Hematopoietic multipotent progenitor cell treated with erythropoietin and hydrocortisone succinate and interleukin-3 and kit ligand, for 15 days (in vitro differentiated cells): ENCODE results near the gene SELENON.
A peak's percentile ranks its signal among the peaks of the same experiment; 100 is the strongest.

Experiments used
- DNase-seq: peaks from one replicate; pipeline ENCODE4 v3.0.0-alpha.2; 2015; ENCODE audit warnings: low spot score

Gene SELENON

DNA sequence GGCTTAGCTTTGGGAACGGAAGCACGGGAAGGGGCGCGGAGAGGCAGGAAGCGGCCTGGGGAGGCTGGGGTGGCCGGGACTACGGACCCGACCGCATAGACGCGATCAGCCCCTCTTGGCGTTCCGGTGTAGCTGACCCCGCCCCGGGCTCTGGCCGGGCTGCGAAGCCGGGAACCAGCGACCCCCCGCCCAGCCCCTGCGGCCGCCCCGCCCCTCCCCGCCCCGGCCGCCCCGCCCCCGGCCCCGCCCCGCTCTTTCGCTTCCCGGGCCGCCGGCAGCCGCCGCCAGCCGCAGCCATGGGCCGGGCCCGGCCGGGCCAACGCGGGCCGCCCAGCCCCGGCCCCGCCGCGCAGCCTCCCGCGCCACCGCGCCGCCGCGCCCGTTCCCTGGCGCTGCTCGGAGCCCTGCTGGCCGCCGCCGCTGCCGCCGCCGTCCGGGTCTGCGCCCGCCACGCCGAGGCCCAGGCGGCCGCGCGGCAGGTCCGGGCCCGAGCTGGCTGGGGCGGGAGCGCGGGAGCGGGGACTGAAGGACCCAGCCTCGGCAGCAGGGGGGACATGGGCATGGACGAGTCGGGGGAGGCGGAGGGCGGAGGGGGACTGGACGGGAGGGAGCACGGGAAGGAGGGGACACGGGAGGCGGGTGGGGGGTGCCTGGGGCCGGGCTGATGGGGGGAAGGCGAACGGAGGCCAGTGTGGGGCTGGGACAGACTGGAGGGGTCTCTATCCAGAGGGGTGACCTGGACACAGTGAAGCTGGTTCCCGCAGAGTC is at the start of gene SELENON:
SELENON (plus strand) TSS at position 259 of the 768 bp plus-strand sequence; CDS start at position 297, 38 bp downstream.
- peak; percentile 16 for DNase-seq

DNA sequence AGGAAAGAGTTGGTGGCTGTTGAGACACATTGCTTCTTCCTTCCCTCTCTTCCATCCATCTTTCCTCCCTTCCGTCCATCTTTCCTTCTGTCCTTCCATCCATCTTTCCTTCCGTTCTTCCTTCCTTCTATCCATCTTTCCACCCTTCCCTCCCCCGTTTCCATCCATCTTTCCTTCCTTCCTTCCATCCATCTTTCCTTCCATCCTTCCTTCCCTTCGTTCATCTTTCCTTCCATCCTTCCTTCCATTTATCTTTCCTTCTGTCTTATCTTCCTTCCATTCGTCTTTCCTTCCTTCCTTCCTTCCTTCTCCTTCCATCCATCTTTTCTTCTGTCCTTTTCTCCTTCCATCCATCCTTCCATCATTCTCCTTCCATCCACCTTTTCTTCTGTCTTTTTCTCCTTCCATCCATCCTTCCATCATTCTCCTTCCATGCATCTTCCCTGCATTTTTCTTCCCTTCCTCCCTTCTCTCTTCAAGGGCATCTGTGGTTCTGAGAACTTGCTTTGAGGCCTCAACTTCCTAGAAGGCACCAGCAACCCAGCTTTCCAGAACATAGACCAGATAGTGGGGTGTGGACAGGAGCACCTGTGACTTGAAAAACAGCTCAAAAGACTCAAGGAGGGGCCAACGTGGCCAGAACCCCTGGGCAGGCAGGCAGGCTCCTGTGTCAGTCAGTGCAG is 48.9 kb upstream of the SELENON start:
- no peak for DNase-seq

DNA sequence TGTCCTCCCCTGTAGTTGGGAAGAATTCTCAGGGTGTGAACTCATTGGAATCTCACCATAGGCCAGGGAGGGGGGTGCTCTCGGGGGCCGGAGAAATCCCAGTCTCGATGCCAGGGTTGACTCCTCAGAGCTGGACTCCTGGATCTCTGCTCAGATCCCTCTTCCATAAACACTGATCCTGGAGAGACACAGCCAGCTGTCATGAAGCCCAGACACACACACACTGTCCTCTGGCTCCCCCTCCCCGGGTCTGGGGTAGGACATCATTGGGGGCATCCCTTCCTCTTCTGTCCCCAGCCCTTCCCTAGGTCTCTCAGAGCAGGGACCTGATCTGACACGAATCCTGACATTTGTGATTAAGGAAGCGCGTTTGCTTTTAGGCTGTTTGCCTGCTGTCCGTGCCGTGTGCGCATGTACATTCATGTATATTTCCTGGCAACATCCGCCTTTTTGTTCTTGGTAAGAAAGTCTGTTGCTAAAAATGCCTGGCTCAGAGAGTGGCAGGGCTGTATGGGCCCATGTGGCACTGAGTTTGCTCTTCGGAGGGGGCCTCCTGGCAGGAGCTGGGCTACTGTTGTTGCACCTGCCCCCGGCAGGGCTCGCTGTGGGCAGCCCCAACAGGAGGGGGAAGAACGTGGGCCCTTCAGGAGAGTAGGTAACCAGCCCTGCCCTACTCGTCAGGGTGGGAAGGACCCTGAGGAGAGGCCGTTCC is 45.4 kb upstream of the SELENON start:
- no peak for DNase-seq

GRCh38 chr1:25755475-25756125 is 44.4 kb upstream of the SELENON start:
- DNase-seq = no peak

DNA sequence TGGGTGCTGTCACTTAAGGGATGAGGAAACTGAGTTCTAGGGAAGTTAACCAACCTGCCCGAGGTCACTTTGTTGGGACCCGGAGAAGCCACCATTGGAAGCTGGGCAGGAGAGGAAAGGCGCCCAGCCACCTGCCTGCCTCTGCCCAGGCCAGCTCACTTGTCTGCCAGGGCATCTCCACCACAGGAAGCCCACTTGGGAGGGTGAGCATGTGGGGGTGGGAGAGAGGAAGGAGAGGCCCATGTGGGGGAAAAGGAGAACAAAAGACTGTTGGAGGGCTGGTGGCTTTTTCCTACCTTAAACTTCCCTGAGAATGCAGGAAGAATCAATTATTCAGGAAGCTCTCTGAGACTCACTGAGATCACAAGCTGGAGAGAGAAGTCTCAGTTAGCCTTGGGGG is 43.8 kb upstream of the SELENON start:
- DNase-seq = no peak

DNA sequence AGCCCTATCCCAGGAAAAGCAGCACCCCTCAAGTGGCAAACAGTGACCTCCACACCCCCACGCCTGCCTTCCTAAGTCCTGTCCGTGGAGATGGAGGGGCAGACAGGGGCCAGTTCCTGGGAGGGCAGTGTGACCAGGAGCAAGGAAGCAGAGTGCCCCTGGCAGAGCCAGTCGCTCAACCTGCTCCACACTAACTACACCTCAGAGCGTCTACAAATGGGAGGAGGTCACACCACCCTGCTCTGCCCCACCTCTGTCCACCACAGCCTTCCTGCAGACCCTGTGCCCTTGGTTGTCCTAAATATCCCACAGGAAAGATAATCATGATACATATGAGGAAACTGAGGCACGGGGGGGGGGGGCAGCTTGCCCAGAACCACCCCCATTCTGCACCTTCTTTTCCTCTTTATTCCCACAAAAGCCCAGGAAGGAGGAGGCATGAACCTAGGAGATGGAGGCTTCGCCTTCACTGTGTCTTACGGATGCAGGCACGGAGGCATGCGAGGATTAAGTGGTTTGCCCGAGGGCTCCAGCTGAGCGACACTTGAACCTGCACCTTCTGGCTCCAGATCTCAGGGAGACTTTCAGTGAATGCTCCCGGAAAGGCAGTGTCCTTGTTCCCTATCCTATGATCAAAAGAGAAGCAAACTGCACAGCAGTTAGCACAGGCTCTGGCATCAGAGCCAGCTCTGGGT is 42.7 kb upstream of the SELENON start:
- no peak for DNase-seq

GRCh38 chr1:25757846-25758185 is 42.2 kb upstream of the SELENON start:
- no peak for DNase-seq

DNA sequence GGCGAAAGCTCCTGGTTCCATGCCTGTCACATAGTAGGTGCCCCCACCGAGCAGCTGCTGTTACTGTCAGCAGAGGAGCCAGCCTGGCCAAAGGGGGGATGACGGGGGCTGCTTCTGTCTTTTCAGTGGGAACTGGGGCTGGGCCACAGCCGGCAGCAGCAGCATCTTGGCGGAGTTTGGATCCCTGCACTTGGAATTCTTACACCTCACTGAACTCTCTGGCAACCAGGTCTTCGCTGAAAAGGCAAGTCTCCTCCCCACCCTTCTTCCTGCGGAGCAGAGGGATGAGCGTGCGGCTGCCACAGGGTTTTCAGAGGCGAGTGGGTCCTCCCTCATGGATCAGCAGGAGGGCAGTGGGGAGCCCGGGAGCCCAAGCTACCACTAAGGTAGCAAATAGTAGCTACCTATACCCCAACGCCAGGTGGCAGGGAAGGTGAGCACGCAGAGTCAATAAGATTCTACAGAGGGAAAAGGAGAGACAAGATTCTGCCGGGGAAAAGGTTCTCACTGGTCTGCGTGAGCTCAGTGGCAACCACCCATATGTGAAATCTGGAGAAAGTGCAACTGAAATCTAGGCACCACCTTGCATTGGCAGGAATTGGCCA is 41.4 kb upstream of the SELENON start:
- DNase-seq = no peak

GRCh38 chr1:25760122-25760719 is 39.8 kb upstream of the SELENON start:
- DNase-seq = no peak

- peak; percentile 11 for DNase-seq
Measured at GRCh38 chr1:25760871-25761270, 39.1 kb upstream of the SELENON start.

GRCh38 chr1:25763493-25763892 is 36.5 kb upstream of the SELENON start:
- DNase-seq = no peak

- DNase-seq = no peak
Measured at GRCh38 chr1:25765136-25765922, 34.7 kb upstream of the SELENON start.

DNA sequence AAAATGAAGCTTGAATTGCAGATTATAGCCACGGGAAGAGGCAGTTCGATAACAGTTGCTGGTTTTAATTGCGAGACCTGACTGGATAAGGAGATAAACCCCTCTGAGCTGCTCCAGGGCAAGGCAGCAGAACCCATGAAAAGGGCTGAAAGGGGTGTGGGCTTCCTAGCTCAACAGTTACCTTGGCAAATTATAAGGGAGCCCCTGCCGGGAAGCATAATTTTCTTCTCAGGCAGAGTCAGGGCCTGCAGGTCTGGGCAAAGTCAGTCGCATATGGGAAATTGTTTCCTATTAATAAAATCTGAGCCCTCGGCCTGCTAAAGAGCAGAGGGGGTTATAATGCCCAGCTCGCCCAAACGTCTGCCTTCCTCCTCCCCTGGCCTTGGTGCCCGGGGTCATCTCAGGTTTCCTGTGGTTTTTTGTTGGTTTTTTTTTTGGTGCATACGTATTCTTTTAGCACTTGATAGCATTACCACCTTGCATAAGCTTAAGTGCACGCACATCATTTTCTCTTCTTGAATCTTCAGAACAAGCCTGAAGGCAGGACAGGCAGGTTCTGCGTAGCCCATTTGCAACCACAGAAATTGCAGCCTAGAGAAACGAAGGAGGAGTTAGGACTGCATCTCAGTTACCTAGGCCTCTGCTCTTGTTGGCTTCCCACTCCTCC is 33.9 kb upstream of the SELENON start:
- DNase-seq = no peak

- DNase-seq = no peak
Measured at GRCh38 chr1:25766721-25767436, 33.1 kb upstream of the SELENON start.

GRCh38 chr1:25767437-25767770 is 32.6 kb upstream of the SELENON start:
- DNase-seq = no peak

DNA sequence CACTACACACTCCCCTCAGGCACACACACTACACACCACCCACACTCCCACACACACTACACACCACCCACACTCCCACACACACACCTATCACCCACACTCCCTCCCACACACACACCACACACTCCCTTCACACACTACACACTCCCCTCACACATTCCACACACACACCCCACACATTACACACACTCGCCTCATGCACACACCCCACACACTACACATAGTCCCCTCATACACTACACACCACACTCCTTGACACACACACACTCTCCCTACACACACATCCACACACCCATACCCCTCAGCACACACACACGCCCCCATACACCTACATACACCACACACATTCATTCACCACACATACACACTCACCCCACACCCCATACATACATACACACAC is 31.0 kb upstream of the SELENON start:
- DNase-seq = no peak

- DNase-seq = no peak
Measured at GRCh38 chr1:25769625-25770383, 30.2 kb upstream of the SELENON start.

DNA sequence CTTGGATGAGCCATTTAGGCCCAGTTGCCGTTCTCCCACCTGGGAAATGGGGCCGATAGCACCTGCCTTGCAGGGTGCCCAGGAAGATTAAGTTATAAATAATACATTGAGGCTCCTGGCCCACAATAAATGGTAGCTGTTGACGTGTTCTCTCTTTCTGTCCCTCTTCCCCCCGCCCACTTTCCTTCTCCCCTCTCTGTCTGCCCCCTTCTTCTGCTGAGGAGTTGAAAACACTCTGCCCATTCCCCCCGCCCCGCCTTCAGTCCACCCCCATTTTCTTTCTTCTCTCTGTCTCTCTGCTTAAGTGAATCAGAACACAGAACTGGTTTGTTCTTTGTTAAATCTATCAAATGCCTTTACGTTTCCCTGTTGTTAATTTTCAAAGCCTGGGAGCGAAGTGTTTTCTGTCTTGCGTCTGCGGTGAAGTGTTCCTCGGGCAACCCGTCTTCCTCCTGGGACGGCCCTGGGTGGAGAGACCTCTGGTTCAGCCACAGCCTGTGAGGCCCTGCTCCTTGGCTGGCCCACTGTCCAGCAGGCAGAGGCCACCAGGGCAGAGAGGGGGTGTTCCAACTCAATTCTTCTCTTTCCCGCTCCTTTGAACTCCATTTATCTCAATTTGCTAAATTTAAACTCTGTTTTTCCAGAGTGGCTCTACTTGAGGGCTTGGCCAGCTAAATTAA is 29.3 kb upstream of the SELENON start:
- DNase-seq = no peak
